GM06990 (cell line): ENCODE measurements around the gene UBAP1L.

Experiments
- DNase-seq: peaks from one replicate; pipeline ENCODE4 v3.0.0-alpha.2; 2011; ENCODE audit not compliant: insufficient read length; ENCODE audit errors: extremely low read depth
- H3K27me3 ChIP-seq: replicated peaks from 2 replicates; pipeline ENCODE4 v1.6.0; 2011; ENCODE audit warnings: low read length; ENCODE audit not compliant: control insufficient read depth, insufficient read depth
- H3K36me3 ChIP-seq: 2 replicates; pipeline ENCODE4 v1.5.1; 2011; ENCODE audit warnings: low read length; ENCODE audit not compliant: control insufficient read depth, insufficient read depth
- H3K4me3 ChIP-seq: replicated peaks from 2 replicates; pipeline ENCODE4 v1.5.1; 2011; ENCODE audit warnings: low read depth, mild to moderate bottlenecking, control low read depth, low read length
- CTCF ChIP-seq: IDR thresholded peaks from 2 replicates; pipeline ENCODE4 v1.5.1; 2011; ENCODE audit warnings: low read length, control low read depth, mild to moderate bottlenecking, inconsistent platforms; ENCODE audit not compliant: insufficient read depth, poor library complexity, severe bottlenecking

Gene UBAP1L

GRCh38 chr15:65115086-65115485, at the start of gene UBAP1L:
TSS of gene UBAP1L (minus strand) at chr15:65115200. CDS start at chr15:65106215, 8,985 bp downstream.
- no peaks in the 10 kb centered on the region for H3K27me3 ChIP-seq
- no peak within 1 kb of the TSS for H3K4me3 ChIP-seq
- no peak for DNase-seq
- H3K36me3 ChIP-seq = peaks cover 22% of the 10 kb centered on the region
- no peak for TF ChIP-seq CTCF

- H3K27me3 ChIP-seq = no peaks in the 10 kb centered on the region
- TF ChIP-seq CTCF = no peak
- H3K36me3 ChIP-seq = no peaks in the 10 kb centered on the region; the same call in none of the 2 replicates
- H3K4me3 ChIP-seq = no peak overlapping the region
- DNase-seq = no peak
Measured at GRCh38 chr15:65164139-65164538, 49.1 kb upstream of the UBAP1L start.

- Histone ChIP-seq H3K36me3 (peaks cover under 1% of the 10 kb centered on the region; the same call in 1 of the 2 replicates), H3K4me3 (no peak overlapping the region), H3K27me3 (no peaks in the 10 kb centered on the region)
- no peak for TF ChIP-seq CTCF
- DNase-seq = no peak
Measured at GRCh38 chr15:65163041-65163440, 48.0 kb upstream of the UBAP1L start.

- Histone ChIP-seq H3K27me3 (no peaks in the 10 kb centered on the region), H3K36me3 (peaks cover 8% of the 10 kb centered on the region)
Measured at GRCh38 chr15:65156692-65157091, 41.7 kb upstream of the UBAP1L start.

GRCh38 chr15:65154720-65155119, 39.7 kb upstream of the UBAP1L start:
- no peak for TF ChIP-seq CTCF
- peaks cover 11% of the 10 kb centered on the region for H3K36me3 ChIP-seq
- H3K4me3 ChIP-seq = no peak overlapping the region
- H3K27me3 ChIP-seq = no peaks in the 10 kb centered on the region
- DNase-seq = no peak

More at GRCh38 chr15:65156692-65157091, 41.7 kb upstream of the UBAP1L start:
- no peak overlapping the region for H3K4me3 ChIP-seq
- DNase-seq = no peak
- no peak for TF ChIP-seq CTCF

- no peak for DNase-seq
- H3K27me3 ChIP-seq = no peaks in the 10 kb centered on the region
- peaks cover 3% of the 10 kb centered on the region for H3K36me3 ChIP-seq
- no peak overlapping the region for H3K4me3 ChIP-seq
- no peak for TF ChIP-seq CTCF
Measured at GRCh38 chr15:65147902-65148301, 32.9 kb upstream of the UBAP1L start.
